Measurements from ENCODE around the gene MACROD2.
"Not testable (repeated sequence)": the region's sequence is repeated elsewhere in the genome, so short reads cannot be mapped to it uniquely, and the experiment has no call there.

Gene MACROD2

DNA sequence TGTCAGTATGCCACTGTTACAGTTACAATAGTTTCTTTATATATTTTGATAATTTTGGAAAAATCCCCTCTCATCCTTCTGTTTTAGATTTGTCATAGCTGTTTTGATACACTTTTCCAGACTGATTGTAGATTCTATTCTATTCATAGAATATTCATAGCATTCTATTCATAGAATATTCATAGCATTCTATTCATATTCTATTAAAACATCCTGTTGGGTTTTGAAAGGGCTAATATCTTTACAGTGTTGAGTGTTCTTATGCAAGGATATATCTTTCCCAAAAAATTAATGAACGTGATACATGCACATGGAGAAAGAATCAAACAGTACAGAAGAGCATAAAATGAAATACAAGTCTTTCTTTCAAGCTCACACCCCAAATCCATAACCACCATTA is 38.0 kb downstream of the MACROD2 start:
- Mint-ChIP-seq H3K4me3 (no peak overlapping the region), H3K27ac (no peak overlapping the region), H3K4me1 (ENCODE audit: low read depth) (no peaks in the 10 kb centered on the region), H3K27me3 (no peaks in the 10 kb centered on the region), H3K36me3 (ENCODE audit: low read depth) (no peaks in the 10 kb centered on the region), H3K9me3 (no peaks in the 10 kb centered on the region)

DNA sequence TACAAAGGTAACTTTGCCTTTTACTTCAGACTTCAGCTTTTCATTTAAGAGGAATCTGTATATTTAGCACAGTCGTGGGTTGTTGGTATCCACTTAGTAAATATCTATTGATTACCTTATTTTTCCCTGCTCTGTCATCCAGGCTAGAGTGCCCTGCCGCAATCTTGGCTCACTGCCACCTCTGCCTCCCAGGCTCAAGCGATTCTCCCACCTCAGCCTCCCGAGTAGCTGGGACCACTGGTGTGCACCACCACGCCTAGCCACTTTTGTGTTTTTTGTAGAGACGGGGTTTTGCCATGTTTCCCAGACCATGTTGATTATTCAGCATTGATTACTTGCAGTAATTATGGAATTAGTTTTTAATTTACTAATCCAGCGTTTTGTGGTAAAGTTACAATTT is 41.3 kb downstream of the MACROD2 start:
- Mint-ChIP-seq H3K27me3 (no peaks in the 10 kb centered on the region), H3K9me3 (no peaks in the 10 kb centered on the region), H3K36me3 (ENCODE audit: low read depth) (no peaks in the 10 kb centered on the region), H3K27ac (no peak overlapping the region), H3K4me3 (no peak overlapping the region), H3K4me1 (ENCODE audit: low read depth) (no peaks in the 10 kb centered on the region)

DNA sequence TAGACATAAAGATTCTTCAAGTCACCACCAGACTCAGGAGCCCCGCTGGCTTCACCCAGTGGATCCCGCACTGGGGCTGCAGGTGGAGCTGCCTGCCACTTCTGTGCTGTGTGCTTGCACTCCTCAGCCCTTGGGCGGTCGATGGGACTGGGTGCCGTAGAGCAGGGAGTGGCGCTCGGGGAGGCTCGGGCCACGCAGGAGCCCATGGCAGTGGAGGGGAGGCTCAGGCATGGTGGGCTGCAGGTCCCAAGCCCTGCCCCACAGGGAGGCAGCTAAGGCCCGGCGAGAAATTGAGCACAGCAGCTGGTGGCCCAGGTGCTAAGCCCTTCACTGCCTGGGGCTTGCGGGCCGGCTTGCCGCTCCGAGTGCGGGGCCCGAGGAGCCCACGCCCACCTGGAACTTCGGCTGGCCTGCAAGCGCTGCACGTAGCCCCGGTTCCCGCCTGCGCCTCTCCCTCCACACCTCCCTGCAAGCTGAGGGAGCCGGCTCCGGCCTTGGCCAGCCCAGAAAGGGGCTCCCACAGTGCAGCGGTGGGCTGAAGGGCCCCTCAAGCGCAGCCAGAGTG is 49.5 kb downstream of the MACROD2 start:
- H3K36me3 Mint-ChIP-seq (ENCODE audit: low read depth); H3K9me3 Mint-ChIP-seq; H3K27me3 Mint-ChIP-seq; H3K4me3 Mint-ChIP-seq; H3K4me1 Mint-ChIP-seq (ENCODE audit: low read depth); H3K27ac Mint-ChIP-seq: not testable (repeated sequence)

DNA sequence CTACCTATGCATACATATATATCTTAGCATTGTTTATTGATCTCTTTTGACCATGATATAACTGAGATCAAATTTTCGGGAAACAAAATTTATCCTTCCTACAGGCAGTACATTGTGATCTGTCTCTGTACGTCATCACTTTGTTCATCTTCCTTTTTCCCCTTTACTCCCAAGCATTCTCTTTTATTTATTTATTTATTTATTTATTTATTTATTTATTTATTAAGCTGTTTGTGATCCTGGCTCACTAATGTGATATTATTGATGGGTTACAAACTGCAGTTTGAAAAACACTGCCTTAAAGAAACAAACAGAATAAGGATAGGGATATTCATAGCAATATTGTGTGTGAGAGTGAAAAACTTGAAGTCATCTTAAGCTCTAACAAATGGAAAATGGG is 51.2 kb downstream of the MACROD2 start:
- Mint-ChIP-seq H3K4me3 (no peak overlapping the region), H3K27ac (no peak overlapping the region), H3K27me3 (peaks cover 8% of the 10 kb centered on the region), H3K4me1 (ENCODE audit: low read depth) (no peaks in the 10 kb centered on the region), H3K36me3 (ENCODE audit: low read depth) (no peaks in the 10 kb centered on the region), H3K9me3 (no peaks in the 10 kb centered on the region)

DNA sequence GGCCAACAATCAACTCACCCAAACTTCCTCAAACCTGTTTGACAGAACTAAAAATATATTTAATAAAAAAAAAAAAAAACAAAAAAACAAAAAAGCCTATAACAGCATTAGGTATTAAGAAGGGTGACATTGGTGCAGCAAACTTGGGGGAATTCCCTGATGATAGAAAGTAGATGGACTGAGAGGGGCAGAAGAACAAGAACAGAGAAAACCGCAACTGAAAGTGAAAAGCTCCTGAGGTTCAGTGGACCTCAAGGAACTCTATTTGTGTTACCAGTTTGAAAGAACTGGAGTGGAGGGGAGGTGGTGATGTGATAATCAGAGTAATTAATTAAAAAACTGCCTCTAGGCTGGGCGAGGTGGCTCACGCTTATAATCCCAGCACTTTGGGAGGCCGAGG is 53.8 kb downstream of the MACROD2 start:
- no peaks in the 10 kb centered on the region for H3K4me1 Mint-ChIP-seq (ENCODE audit: low read depth)
- H3K9me3 Mint-ChIP-seq, result no peaks in the 10 kb centered on the region
- peaks cover 4% of the 10 kb centered on the region for H3K27me3 Mint-ChIP-seq
- no peaks in the 10 kb centered on the region for H3K36me3 Mint-ChIP-seq (ENCODE audit: low read depth)
- H3K4me3 Mint-ChIP-seq, result no peak overlapping the region
- no peak overlapping the region for H3K27ac Mint-ChIP-seq

DNA sequence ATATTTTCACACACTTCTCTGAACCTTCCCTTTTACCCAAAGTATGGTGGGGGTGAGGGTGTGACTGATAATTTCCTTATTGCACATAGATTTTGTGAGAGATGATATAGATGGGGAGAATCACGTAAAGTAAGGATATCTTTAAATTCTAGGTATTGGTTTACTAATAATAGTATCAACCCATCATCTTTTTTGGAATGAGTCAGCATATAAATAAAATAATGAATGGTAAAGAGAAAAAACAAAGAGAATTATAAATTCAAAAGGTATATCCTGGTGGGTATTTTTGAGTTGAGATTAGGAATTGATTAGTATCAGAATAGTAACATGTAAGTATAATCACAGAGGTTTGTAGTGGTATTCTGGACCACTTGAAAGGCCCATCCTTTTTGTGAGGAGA is 56.1 kb downstream of the MACROD2 start:
- Mint-ChIP-seq H3K27me3 (peaks cover 4% of the 10 kb centered on the region), H3K4me1 (ENCODE audit: low read depth) (no peaks in the 10 kb centered on the region), H3K4me3 (no peak overlapping the region), H3K36me3 (ENCODE audit: low read depth) (no peaks in the 10 kb centered on the region), H3K9me3 (no peaks in the 10 kb centered on the region), H3K27ac (no peak overlapping the region)

DNA sequence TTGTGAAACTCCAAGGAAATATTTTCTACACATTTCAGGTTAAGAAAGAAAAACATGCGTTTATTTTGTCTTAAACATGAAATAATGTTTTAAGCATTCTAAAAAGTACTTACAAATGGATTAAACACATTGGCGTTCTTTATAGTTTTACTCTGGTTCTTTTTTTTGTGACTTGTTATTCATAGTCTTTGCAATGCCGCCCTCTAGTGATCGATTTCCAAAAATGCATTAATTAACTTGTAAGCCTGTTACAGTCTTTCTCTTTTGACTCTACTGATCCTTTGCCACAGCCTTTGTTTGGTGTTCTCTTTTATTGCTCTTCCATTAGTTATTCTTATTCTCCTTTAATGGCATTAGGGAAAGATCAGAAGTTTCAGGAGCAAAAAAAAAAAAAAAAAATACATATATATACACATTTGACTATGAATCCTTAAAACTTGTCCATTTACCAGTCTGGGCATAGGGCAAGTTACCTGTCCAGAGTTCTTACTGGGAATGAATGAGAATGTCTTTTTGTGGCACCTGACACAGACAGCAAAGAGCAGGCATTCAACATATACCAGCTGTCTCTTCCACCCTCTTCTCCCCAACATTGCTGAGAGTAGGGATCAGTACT is 59.9 kb downstream of the MACROD2 start:
- Mint-ChIP-seq H3K9me3 (no peaks in the 10 kb centered on the region), H3K27ac (no peak overlapping the region), H3K4me1 (ENCODE audit: low read depth) (no peaks in the 10 kb centered on the region), H3K36me3 (ENCODE audit: low read depth) (no peaks in the 10 kb centered on the region), H3K4me3 (no peak overlapping the region), H3K27me3 (peaks cover 4% of the 10 kb centered on the region)

DNA sequence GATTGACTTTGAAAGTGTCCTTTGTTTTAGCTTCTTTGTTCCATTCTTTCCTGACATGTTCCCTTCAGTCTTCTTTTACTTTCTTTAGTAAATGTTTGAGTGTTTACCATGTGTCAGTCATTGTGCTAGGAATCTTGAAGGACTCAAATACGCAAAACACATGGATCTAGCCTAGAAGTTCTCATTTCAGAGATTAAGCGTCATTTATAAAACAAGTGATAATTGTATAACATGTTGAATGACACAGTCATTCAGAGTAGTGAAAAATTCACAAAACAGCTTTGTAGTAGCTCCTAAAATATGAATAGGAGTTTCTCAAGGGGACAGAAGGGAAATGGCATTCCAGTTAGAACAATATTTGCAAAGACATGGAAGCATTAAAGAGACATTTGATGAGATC is 66.9 kb downstream of the MACROD2 start:
- H3K27me3 Mint-ChIP-seq, result no peaks in the 10 kb centered on the region
- H3K36me3 Mint-ChIP-seq (ENCODE audit: low read depth), result no peaks in the 10 kb centered on the region
- H3K4me3 Mint-ChIP-seq, result no peak overlapping the region
- H3K9me3 Mint-ChIP-seq, result no peaks in the 10 kb centered on the region
- no peak overlapping the region for H3K27ac Mint-ChIP-seq
- H3K4me1 Mint-ChIP-seq (ENCODE audit: low read depth), result no peaks in the 10 kb centered on the region

DNA sequence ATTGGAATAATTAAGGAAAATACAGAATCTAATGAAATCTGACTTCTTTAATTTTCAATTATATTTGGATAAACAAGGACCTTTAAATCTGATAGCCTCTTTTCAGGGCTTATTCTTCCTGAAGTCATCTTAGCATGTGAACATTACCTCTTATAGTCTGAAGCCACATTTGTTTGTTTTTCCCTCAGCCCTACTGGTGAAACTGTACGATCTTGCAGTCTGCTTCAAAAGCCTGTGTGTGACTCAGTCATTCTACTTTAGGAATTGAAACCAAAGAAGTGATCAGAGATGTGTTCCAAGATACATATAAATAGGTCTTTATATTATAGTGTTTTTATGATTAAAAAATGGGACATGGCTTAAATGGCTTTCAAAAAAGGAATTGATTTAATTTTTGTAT is 67.5 kb downstream of the MACROD2 start:
- Mint-ChIP-seq H3K4me1 (ENCODE audit: low read depth) (no peaks in the 10 kb centered on the region), H3K4me3 (no peak overlapping the region), H3K27me3 (no peaks in the 10 kb centered on the region), H3K36me3 (ENCODE audit: low read depth) (no peaks in the 10 kb centered on the region), H3K9me3 (no peaks in the 10 kb centered on the region), H3K27ac (no peak overlapping the region)

DNA sequence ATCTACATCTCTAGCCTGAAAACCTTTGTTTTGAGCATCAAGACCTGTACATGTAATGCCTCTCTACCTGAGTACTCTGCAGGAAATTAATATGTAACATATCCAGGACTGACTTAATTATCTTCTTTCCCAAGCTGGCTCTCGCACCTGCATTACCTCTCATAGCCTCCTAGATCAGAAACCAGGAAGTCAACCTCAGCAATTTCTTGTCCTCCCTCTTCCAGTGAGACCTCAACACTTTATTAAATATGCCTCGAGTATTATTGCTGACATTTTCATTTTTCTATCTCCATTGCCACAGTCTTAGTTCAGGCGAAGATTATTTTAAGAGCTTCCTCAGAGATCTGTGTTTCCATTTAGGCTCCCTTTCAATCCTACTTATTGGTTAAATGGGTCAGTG is 69.0 kb downstream of the MACROD2 start:
- Mint-ChIP-seq H3K4me3 (no peak overlapping the region), H3K36me3 (ENCODE audit: low read depth) (no peaks in the 10 kb centered on the region), H3K4me1 (ENCODE audit: low read depth) (no peaks in the 10 kb centered on the region), H3K27ac (no peak overlapping the region), H3K9me3 (no peaks in the 10 kb centered on the region), H3K27me3 (no peaks in the 10 kb centered on the region)

DNA sequence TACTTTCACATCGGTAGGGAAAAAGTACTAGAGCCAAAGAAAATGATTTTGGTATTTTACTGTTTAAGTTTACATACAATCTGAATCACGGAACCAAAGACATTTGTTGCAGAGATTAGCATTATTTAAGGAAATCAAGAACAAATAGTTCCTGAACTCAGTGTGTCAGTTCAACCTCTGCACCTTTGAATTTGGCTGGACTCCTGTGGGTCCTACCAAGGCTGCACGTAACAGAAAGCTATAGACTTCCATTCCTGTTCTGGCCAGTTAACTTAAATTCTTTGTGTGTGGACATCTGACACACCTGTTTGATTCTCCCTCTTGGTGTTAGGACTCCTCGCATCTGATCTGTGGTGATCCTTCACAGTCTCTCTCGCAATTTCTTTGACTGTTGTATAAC is 69.6 kb downstream of the MACROD2 start:
- no peaks in the 10 kb centered on the region for H3K36me3 Mint-ChIP-seq (ENCODE audit: low read depth)
- H3K4me1 Mint-ChIP-seq (ENCODE audit: low read depth), result no peaks in the 10 kb centered on the region
- no peak overlapping the region for H3K27ac Mint-ChIP-seq
- H3K27me3 Mint-ChIP-seq, result no peaks in the 10 kb centered on the region
- no peak overlapping the region for H3K4me3 Mint-ChIP-seq
- no peaks in the 10 kb centered on the region for H3K9me3 Mint-ChIP-seq

DNA sequence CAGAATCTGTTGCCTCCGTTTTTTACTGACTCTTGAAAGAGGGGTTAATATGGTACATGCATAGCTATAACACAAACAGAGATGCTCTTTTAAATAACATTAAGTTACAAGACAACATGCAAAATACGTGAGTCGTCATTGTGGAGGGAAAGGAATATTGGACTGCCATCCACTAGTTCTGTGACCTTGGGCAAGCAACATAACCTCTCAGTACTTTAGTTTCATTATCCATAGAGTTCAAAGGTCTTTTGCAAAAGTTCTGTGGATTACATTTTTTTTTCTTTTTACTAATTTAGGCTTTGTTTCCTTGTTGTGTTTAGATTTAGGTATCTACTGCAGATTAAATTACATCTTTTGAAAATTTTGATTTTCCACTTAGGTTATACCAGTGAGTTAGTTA is 70.5 kb downstream of the MACROD2 start:
- no peaks in the 10 kb centered on the region for H3K27me3 Mint-ChIP-seq
- H3K27ac Mint-ChIP-seq, result no peak overlapping the region
- H3K4me1 Mint-ChIP-seq (ENCODE audit: low read depth), result no peaks in the 10 kb centered on the region
- H3K36me3 Mint-ChIP-seq (ENCODE audit: low read depth), result no peaks in the 10 kb centered on the region
- no peak overlapping the region for H3K4me3 Mint-ChIP-seq
- no peaks in the 10 kb centered on the region for H3K9me3 Mint-ChIP-seq

DNA sequence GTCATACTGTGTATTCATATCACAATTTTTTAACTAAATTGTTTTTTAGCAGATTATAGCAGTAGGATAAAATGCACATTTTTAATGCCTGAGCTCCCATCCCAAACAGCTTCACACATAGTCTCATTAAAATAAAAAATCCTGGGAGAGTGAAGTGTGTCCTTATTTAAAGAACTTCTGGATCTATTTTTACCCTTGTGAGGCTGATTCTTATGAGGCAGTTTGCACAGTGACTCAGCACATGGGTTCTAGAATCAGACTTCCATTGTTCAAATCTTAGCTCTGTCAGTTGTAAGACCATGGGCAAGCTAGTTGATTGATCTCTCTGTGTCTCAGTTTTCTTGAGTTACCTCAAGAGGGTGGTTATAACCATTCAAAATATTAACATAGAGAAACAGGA is 72.3 kb downstream of the MACROD2 start:
- Mint-ChIP-seq H3K4me1 (ENCODE audit: low read depth) (no peaks in the 10 kb centered on the region), H3K9me3 (peaks cover 3% of the 10 kb centered on the region), H3K4me3 (no peak overlapping the region), H3K36me3 (ENCODE audit: low read depth) (no peaks in the 10 kb centered on the region), H3K27ac (no peak overlapping the region), H3K27me3 (no peaks in the 10 kb centered on the region)

DNA sequence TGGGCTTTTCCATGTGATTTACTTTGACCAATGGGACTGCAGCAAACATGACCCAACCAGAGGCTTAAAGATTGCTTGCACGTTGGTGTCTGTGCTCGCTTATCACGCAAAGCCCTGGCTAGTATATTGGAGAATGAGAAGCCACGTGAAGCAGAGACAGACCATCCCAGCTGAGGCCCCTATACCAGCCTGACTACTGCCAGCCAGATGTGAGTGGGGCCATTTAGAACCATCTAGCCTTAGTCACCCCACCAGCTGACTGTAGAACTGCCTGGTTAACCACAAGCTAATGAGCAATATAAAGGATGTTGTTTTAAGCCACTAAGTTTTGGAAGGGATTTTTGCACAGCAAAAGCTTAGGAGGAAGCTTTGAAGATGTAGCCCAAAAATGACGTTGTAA is 74.5 kb downstream of the MACROD2 start:
- H3K4me3 Mint-ChIP-seq, result no peak overlapping the region
- no peaks in the 10 kb centered on the region for H3K27me3 Mint-ChIP-seq
- H3K9me3 Mint-ChIP-seq, result peaks cover 3% of the 10 kb centered on the region
- no peaks in the 10 kb centered on the region for H3K36me3 Mint-ChIP-seq (ENCODE audit: low read depth)
- H3K4me1 Mint-ChIP-seq (ENCODE audit: low read depth), result no peaks in the 10 kb centered on the region
- no peak overlapping the region for H3K27ac Mint-ChIP-seq

DNA sequence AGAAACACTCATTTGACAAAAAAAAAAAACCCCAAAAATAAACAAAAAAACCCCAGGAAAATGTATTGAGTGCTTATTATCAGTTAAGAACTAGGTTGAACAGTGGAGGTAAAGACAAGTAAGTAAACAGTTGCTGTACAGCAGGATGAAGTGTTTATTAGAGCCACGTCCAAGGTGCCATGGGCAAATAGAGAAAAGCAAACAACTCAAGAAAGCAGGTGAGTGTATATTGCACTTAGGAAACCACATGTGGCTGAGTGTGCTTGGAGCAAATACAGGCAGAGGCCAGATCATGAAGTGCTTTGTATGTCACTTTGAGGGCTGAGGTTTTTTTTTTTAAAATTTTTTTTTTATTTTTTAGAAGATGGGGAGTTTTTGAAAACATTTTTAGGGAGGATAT is 98.3 kb downstream of the MACROD2 start:
- no peak overlapping the region for H3K27ac Mint-ChIP-seq
- H3K4me1 Mint-ChIP-seq (ENCODE audit: low read depth), result no peaks in the 10 kb centered on the region
- no peaks in the 10 kb centered on the region for H3K27me3 Mint-ChIP-seq
- no peak overlapping the region for H3K4me3 Mint-ChIP-seq
- H3K9me3 Mint-ChIP-seq, result no peaks in the 10 kb centered on the region
- H3K36me3 Mint-ChIP-seq (ENCODE audit: low read depth), result no peaks in the 10 kb centered on the region

DNA sequence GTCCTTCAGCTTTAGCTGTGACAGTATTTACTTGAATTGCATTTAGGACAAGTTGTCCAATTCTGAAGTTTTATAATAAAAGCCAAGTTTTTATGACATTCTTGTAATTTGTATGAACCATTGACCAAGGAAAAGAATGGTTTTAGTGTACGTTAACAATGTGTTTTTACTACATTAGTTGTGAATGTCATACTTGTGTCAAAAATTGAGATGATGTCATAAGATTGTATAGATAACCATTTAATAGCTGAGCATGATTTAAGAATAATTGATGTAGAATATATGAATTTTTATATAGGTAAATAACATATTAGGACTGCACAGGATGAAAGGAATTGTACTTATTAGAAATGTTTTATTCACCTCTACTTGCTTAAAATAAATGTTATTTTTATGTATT is 102.9 kb downstream of the MACROD2 start:
- H3K4me3 Mint-ChIP-seq, result no peak overlapping the region
- H3K36me3 Mint-ChIP-seq (ENCODE audit: low read depth), result no peaks in the 10 kb centered on the region
- H3K9me3 Mint-ChIP-seq, result no peaks in the 10 kb centered on the region
- H3K4me1 Mint-ChIP-seq (ENCODE audit: low read depth), result no peaks in the 10 kb centered on the region
- H3K27ac Mint-ChIP-seq, result no peak overlapping the region
- no peaks in the 10 kb centered on the region for H3K27me3 Mint-ChIP-seq
